GM12891 (cell line): Measurements from ENCODE around the gene SRPX2.

Experiments used
- DNase-seq: peaks from one replicate; pipeline ENCODE4 v3.0.0; 2011; ENCODE audit warnings: low spot score; ENCODE audit not compliant: insufficient read length
- FAIRE-seq: peaks from 2 replicates; lab custom pipeline; 2011; peaks lifted over from hg19 to GRCh38; lab: Jason Lieb, UNC
- PAX5 ChIP-seq: IDR thresholded peaks from 2 replicates; pipeline ENCODE4 v1.6.1; 2011; ENCODE audit warnings: low read length, moderate library complexity, mild to moderate bottlenecking; ENCODE audit not compliant: insufficient read depth, severe bottlenecking
- POLR2A ChIP-seq: IDR thresholded peaks from 2 replicates; pipeline ENCODE4 v1.6.1; 2011; ENCODE audit warnings: low read depth, low read length, control low read depth
- POLR2AphosphoS5 ChIP-seq: IDR thresholded peaks from 2 replicates; pipeline ENCODE4 v1.6.1; 2011; ENCODE audit warnings: low read depth, low read length, control low read depth
- POU2F2 ChIP-seq: IDR thresholded peaks from 2 replicates; pipeline ENCODE4 v1.6.1; 2011; ENCODE audit warnings: low read depth, mild to moderate bottlenecking, control low read depth, low read length, moderate library complexity
- SPI1 ChIP-seq: IDR thresholded peaks from 2 replicates; pipeline ENCODE4 v1.6.1; 2011; ENCODE audit warnings: low read depth, low read length, control low read depth
- TAF1 ChIP-seq: IDR thresholded peaks from 2 replicates; pipeline ENCODE4 v1.6.1; 2011; ENCODE audit warnings: low read depth, low read length, control low read depth

Gene SRPX2

DNA sequence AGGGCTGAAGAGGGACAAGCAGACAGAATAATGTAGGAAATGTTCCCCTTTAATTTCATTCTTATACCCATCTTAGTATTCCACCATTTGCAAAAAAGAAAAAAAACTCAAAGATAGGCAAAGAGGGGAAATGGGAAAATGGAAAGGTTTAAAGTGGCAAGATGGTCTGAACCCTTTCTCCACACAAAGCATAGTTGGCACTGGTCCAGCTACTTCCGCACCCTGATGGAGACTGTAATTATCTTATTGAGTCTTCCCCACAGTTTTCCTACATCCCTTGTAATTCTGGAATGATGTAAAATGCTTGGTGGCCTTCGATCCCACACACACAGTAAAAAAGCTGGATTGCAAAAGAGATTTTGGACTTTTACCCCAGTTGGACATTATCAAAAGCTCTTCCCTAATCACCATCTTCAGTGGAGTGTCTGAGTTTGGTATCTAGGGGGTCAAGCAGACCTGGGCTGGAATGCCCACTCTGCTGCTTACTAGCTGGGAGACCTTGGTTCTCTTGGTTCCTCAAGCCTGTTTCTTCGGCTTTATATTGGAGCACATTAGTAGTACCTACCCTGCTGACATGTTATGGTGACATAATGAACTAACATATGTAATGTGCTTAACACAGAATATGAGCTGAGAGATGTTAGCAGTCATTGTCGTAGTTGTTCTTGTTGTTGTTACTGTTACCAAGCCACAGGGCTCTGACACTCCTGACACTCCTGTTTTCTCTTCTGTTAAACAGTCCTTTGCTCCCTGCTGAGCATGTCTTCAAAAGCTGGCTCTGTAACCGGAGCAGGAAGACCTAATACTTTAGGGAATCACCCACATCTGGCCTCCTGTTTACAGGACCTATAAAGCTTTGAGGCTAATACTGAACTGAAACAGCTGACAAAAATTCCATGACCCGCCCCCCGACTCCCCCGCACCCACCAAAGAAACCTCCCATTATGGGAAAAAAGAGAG lies 4.7 kb downstream of the SRPX2 start:
- FAIRE-seq: no peak
- TF ChIP-seq POLR2AphosphoS5 (no peak), TAF1 (no peak), POLR2A (no peak), PAX5 (no peak), SPI1 (no peak), POU2F2 (no peak)
- no peak for DNase-seq

DNA sequence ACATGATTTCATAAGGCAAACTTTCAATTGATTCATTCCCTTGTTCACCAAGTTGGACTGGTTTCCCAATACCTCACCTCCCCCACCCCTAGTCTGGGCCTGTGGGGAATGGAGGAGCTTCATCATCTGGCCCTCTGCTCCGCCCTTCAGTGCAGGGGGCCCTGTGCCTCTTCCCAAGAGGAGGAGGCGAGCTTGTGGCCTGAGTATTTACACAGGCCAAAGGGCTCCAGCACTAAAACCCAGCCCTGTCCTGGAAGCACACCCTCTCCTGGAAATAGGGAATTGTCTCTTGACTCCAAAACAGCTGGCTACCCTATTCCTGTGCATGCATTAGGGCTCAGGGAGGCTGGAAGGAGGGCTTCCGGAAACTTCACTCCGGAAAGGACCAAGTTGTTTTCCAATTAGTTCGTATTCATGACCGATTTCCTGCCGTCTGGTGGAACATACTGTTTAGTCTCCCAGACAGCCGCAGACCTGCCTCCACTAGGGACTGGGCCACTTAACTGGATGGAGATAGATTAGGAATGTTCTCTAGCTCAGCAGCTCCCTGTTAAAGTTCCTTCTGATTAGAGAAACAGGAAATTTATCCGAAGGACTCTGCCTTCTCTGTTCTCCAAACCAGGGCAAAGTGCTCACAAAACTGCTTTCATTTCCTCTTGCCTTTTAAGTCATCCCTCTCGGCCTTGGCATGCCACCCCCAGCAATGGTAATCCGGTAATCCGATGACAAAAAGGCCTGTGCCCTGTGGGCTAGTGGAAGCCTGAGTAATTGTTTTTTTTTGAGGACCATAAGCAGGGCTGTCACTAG lies 5.8 kb downstream of the SRPX2 start:
- FAIRE-seq (no peak), DNase-seq (no peak)
- peak; percentile 55 for TF ChIP-seq SPI1
- TF ChIP-seq POLR2AphosphoS5: no peak

DNA sequence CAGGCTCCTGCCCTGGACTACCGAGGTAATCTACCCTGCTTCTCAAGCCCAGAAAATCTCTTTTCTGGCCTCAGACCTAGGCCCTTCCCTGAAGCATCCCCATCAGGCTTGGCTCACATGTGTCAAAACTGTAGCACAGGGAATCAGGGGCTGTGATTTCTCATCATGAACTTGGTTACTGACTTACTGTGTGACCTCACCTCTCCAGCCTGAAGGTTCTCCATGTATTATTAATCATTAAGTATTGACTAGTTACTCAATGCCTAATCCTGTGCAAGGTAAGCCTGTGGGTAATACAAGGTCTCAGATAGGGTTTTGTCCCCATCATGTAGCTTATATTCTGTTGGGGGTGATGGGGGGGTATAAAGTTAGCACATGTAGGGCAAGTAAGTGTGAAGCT lies 6.8 kb downstream of the SRPX2 start:
- FAIRE-seq: no peak
- TF ChIP-seq PAX5: no peak
- TF ChIP-seq POLR2AphosphoS5: no peak
- TF ChIP-seq POLR2A: no peak
- TF ChIP-seq TAF1: no peak
- TF ChIP-seq POU2F2: no peak
- TF ChIP-seq SPI1: no peak
- DNase-seq: no peak

DNA sequence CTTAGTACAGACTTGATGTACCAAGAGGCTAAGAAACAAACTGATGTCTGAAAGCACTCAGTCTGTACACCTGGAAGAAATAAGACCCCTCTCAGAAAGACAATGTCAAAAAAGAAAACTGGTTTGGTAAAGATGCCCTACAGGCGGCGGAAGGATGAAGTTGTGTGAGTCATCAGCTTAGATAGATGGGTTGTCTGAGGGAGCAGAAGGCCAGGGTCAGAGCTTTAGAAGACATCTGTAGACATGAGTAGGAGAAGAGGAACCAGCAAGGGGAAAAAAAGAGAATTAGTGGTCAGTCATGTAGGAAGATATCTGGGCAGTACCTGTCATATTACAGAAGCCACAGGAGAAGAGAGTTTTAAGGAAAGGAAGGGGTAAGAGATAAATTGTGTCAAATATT lies 8.3 kb downstream of the SRPX2 start:
- TF ChIP-seq POLR2A (no peak), POLR2AphosphoS5 (no peak), TAF1 (no peak), SPI1 (no peak), PAX5 (no peak), POU2F2 (no peak)
- FAIRE-seq: no peak

DNA sequence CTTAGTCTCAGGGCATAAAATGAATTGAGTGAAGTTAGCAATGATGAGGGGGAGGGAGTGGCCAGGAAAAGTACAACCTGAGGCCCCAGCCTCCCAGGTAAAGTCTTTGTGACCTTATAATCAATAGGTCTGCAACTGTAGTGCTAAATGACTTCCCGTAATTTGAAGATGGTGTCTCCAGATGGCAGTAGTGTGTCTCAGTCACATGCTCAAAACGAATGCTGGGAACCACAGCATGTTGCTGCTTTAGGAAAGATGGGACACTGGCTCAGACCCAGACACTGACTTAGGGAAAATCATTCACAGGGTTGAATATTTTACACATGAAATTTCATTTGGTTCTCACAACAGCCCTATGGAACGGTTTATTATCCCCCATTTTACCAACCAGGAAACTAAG lies 10.3 kb downstream of the SRPX2 start:
- TF ChIP-seq PAX5 (no peak), POU2F2 (no peak), POLR2AphosphoS5 (no peak), TAF1 (no peak), SPI1 (no peak), POLR2A (no peak)
- FAIRE-seq: no peak
- DNase-seq: no peak

More for the DNA sequence above, 8.3 kb downstream of the SRPX2 start:
- no peak for DNase-seq

GRCh38 chrX:100658941-100659381 lies 15.0 kb downstream of the SRPX2 start:
- DNase-seq: no peak
- FAIRE-seq: no peak

DNA sequence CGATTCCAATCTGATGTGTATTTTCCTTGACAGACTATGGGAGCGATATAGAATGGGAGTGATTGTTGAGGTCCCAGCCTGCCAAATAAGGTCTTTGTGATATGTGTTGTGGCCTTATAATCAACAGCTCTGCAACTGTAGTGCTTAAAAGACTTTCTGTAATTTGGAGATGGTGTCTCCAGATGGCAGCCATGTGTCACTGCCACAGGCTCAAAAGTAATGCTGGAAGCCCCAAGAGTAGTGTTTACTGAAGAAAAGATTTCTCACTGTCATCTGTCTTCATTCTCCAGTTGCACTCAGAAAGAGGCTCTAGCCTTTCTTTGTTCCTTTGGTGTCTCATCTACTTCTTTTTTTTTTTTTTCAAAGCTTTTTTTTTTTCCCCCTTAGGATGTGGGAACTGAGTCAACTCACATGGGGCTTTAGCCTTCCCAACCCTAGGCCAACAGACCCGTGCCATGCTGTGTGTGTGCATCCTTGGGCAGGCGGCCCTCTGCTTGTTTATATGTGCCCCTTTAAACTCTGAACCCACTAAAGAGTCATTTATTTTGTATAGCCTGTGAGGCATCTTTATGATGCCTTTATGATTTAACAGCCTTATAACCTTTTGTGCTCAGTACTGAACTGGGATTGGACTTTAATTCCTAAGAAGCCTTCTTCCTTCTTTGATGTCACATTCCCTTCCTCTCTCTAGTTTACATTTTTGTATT lies 15.6 kb downstream of the SRPX2 start:
- DNase-seq: no peak
- FAIRE-seq: no peak
- TF ChIP-seq POU2F2: no peak
- TF ChIP-seq TAF1: no peak
- no peak for TF ChIP-seq SPI1

More at GRCh38 chrX:100658941-100659381, 15.0 kb downstream of the SRPX2 start:
- TF ChIP-seq POLR2A (no peak), POLR2AphosphoS5 (no peak), SPI1 (no peak), TAF1 (no peak), POU2F2 (no peak), PAX5 (no peak)

DNA sequence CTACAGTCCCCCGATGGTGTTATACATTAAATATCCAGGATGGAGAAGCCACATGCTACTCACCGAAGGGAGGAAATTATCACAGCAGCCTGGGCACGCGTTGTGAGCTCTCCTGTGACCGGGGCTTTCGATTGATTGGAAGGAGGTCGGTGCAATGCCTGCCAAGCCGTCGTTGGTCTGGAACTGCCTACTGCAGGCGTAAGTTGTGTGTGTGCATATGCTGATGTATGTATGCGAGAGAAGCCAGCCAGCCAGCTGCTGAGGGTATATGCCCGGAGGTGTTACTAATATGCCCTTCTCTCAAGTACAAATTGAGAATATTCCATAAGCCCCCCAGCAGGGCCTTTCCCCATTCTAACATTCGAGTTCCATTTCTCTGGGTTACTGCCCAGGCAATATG lies 18.2 kb downstream of the SRPX2 start:
- FAIRE-seq (no peak), DNase-seq (no peak)
- TF ChIP-seq POU2F2 (no peak), SPI1 (no peak), PAX5 (no peak), POLR2A (no peak), POLR2AphosphoS5 (no peak), TAF1 (no peak)

GRCh38 chrX:100662796-100663195 lies 18.8 kb downstream of the SRPX2 start:
- no peak for TF ChIP-seq TAF1
- TF ChIP-seq PAX5: no peak
- TF ChIP-seq POU2F2: no peak
- TF ChIP-seq POLR2A: no peak
- TF ChIP-seq POLR2AphosphoS5: no peak
- TF ChIP-seq SPI1: no peak
- no peak for FAIRE-seq
- DNase-seq: no peak
